ENCODE results near the gene KIAA1958.

KIAA1958 gene

DNA sequence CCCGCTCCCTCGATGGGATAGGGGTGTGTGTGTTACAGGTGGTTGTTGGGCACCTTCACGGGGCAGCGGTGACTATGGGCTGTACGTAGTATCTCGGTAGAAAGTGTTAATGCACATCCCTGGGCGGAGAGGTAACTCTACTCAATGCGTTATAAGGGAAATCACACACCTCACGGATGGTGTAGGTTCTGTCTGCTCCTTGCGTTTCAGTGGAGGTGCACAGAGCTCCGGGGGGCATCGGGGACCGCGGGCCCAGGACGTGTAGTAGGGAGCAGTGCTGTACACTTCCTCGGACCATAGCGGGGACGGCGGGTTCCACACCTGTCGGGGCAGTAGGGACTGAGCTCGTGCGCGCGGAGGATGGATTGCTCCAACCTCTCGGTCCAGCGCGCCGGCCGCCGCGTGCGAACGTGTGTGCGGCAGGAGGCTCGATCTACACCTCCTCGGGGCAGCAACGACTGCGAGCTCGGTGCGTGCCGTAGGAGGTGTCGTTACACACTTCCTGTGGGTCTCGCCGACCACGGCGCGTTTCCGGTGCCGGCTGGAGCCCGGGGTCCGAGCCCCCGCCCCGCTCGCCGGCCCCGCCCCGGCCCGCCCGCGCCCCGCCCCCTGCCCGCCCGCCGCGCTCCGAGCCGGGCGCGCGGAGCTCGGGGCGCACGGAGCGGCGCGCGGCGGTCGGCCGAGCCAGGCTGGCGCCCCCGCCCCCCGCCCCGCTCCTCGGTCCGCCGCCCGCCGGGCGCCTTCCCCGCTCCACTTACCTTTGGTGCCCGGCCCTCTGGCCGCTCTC lies at the start of gene KIAA1958:
Gene KIAA1958 (plus strand): TSS at position 607 of the 787 bp plus-strand sequence. CDS start 87,254 bp downstream, outside the sequence.
- peak; percentile 91 for DNase-seq (ENCODE audit: low spot score)

DNA sequence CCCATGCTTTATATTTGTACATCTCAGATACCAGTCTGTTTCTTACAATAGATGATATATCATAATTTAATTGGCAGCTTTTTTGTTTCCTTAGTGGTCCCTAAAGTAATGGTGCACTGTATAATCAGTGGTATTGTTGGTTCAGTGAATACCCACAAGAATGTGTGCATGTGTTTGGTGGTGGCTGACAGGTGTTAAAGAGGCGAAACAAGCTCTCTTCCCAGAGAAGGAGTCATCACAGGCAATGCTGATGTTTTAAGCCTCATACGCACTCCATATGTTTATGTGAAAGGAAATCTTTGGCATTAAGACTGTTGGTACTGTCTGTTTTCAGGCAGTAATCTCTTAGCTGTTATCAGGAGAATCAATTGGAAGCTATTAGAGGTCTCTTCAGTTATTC lies 49.2 kb upstream of the KIAA1958 start:
- no peak for DNase-seq (ENCODE audit: low spot score)

DNA sequence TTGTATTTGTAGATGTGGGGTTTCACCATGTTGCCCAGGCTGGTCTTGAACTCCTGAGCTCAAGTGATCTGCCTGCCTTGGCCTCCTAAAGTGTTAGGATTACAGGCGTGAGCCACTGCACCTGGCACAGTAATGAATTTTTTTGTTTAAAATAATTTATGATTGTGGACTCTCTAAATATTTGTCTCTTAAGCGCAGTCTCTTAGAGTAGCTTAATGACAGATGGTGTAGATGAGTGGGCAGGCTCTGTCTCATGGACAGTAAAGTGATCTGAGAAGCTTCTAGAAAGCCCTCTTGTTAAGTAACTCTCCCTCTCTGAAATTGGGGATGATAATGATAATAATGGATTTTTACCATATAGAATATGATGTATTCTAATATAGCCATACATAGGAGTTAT lies 47.5 kb upstream of the KIAA1958 start:
- DNase-seq (ENCODE audit: low spot score), result no peak

DNA sequence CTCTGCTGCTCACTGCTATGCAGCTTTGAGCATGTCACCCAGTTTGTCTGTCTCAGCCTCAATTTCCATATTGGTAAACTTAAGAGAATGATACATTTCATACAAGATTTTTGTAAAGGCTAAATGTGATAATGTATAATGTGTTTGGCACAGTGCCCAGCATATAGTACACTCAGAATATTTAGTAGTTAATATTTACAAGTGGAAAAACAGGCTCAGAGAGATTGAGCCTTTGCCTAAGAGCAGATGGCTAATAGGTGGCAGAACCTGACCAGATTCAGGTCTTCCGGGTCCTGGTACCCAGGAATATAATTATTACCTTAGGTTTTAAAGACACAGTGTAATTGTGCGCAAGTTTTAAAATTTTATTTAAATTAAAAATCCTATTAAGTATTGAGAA lies 46.8 kb upstream of the KIAA1958 start:
- DNase-seq (ENCODE audit: low spot score), result no peak

DNA sequence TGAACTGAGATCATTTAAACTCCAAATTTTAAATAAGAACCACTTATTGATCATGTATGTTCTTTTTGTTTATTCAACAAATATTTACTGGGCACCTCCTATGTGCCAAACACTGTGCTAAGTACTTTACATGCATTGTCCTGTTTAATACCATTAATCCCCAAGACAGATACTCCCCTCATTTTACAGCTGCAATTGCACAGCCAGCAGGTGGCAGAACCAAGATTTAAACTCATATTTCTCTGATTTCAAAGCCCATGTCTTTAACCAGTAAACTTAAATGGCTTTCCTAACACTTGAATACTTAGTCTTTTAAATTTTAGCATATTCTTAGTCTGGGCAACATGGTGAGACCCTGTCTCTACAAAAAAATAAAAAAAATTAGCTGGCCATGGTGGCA lies 43.4 kb upstream of the KIAA1958 start:
- DNase-seq (ENCODE audit: low spot score), result no peak

DNA sequence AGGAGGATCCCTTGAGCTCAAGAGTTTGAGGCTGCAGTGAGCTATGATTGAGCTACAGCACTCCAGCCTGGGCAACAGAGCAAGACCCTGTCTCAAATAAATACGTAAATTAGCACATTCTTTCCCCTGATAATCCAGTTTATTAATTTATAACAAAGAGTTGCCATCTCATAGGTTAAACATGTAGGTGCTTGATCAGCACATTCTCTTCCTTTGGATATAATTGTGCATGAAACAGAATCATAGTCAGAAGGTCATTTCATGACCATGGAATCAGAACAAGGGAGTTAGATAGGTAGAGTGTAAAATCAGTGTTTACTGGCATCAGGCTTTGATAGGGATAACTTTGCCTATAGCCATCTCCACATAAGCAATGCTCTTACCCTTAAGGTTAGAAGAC lies 43.0 kb upstream of the KIAA1958 start:
- DNase-seq (ENCODE audit: low spot score), result no peak

DNA sequence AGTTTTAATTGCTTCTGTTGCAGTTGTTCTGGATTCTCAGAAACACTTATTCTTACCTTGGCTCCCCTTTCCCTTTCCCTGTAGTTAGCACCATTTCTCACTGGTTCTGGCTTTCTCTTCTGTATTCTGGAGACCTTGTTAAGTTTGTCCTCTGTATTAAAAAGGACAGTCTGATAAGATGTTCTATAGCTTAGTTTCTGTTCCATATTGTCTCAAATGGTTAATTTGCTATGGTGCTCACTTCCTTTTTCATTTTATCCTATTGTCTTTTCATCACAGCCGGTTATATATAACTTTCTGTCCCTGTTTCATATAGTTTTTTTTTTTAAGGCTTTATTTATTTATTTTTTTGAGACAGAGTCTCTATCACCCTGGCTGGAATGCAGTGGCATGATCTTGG lies 41.4 kb upstream of the KIAA1958 start:
- DNase-seq (ENCODE audit: low spot score), result no peak

GRCh38 chr9:112446080-112446479 lies 40.5 kb upstream of the KIAA1958 start:
- DNase-seq (ENCODE audit: low spot score), result no peak

DNA sequence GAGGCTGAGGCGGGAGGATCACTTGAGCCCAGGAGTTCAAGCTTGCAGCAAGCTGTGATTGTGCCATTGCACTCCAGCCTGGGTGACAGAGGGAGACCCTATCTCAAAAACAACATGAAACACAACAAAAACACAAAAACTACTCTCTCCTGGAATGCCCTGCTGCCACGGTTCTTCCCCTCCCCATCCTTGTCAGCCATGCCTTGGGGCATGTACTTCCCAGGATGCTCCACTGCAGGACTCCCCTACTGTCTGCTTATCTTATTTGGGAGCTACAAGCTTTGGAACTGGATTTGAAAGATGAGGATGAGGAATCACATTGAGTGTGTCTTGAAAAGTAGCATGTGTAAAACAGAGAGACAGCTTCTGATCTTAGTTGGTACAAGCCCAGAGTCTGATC lies 40.1 kb upstream of the KIAA1958 start:
- DNase-seq (ENCODE audit: low spot score), result no peak

DNA sequence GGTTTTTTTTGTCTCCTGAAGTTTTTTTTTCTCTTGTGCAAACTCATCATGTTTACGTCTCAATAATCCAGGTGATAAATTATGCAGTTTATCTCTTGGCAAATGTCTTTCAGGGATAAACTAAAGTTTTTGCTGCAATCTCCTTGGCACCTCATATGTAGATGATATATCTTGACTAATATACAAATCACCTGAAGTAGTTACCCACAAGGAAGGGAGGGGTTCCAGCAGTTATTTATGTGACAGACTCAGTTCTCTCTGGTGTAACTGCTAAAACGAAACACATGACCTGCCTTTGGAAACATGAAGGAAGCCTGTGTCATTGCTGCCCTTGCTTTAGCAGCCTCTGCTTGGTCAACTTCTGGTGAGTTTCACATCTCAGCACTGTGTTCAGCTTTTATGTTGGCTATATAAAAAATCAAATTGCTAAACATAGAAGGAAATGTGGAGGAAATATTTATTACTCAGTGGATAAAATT lies 39.3 kb upstream of the KIAA1958 start:
- DNase-seq (ENCODE audit: low spot score), result no peak

DNA sequence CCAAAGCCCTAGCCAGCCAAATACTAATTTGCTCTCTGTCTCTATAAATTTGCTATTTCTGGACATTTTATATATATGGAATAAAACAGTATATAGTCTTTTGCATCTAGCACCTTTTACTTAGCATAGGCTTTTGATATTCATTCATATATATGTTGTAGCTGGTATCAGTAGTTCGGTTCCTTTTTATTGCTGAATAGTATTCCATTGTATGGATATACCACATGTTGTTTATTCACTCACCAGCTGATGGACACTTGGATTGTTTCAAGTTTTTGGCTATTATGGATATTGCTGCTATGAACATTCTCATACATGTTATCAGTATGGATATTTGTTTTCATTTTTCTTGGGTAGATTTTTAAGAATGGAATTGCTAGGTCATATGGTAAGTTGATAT lies 23.8 kb upstream of the KIAA1958 start:
- no peak for DNase-seq (ENCODE audit: low spot score)

GRCh38 chr9:112465352-112465751 lies 21.3 kb upstream of the KIAA1958 start:
- no peak for DNase-seq (ENCODE audit: low spot score)

- no peak for DNase-seq (ENCODE audit: low spot score)
Observed at GRCh38 chr9:112472996-112473395, 13.6 kb upstream of the KIAA1958 start.

DNA sequence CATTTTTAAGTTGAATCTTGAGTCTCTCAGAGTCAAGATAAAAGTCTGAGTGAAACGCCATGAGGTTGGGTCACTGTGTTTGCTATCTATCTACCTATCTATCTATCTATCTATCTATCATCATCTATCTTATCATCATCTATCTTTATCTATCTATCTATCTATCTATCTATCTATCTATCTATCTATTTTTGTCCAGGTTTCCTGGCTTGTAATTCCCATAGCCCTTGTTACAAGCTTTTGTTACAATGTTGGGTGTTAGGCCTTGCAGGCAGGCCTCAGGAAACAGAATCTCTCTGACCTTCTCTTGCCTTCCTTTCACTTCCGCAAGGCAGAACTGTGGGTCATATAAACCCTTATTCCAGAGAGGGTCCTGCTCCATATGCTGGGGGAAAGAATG lies 12.6 kb upstream of the KIAA1958 start:
- no peak for DNase-seq (ENCODE audit: low spot score)

DNA sequence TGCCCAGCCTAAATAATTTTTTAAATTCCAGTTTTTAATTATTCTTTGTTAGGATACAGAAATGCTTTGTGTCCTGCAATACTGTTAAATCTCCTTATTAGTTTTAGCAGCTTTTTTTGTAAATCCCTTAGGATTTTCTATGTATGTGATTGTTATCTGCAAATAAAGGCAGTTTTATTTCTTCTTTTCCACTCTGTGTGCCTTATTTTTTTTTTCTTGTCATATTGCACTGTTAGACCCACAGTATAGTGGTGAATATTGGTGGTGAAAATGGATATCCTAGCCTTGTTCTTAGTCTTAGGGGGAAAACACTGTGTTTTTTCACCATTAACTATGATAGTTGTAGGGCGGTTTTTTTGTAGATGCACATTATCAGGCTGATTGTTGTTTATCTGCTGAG lies 11.3 kb upstream of the KIAA1958 start:
- DNase-seq (ENCODE audit: low spot score), result no peak

DNA sequence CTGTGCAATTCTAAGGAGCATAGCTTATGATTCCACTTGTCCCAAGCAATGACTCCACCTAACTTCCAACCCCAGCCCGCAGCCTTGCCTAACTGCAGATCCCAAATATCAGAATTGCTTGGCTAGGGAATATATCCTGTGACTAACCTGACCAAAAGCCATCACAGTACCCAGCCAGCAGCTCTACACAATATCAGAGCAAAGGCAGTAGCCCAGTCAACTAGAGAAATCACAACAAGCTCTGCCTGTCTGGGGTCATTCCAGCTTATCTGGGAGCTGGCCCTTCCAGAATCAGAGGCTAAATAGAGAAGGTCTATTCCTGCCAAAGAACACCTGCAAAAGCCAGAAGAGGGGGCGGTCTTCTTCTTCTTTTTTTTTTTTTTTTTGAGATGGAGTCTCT lies 9.3 kb upstream of the KIAA1958 start:
- no peak for DNase-seq (ENCODE audit: low spot score)

- DNase-seq (ENCODE audit: low spot score), result no peak
Observed at GRCh38 chr9:112479221-112479620, 7.4 kb upstream of the KIAA1958 start.

- no peak for DNase-seq (ENCODE audit: low spot score)
Observed at GRCh38 chr9:112484607-112485006, 2.0 kb upstream of the KIAA1958 start.

DNA sequence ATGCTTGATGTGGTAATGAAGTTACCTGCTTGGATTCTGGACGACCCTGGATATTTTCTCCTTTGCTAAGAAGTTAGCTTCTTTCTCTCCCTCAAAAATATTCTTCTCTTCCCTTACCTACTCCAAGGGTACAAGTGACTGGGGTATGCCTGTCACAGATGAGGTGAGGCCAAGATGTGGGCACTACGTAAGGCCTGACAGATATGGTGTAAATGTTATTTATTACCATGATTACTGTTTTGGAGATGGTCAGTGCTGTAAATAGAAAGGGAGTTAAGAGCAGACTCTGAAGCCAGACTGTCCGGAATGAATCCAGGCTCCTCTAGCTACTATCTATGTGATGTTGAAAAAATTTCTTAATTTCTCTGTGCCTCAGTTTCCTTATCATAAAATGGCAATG lies 1.1 kb upstream of the KIAA1958 start:
- DNase-seq (ENCODE audit: low spot score), result no peak

GRCh38 chr9:112487008-112487798 lies 576 bp downstream of the KIAA1958 start:
- DNase-seq (ENCODE audit: low spot score), result peak; percentile 66

- DNase-seq (ENCODE audit: low spot score), result no peak
Observed at GRCh38 chr9:112487799-112488340, 1.2 kb downstream of the KIAA1958 start.

DNA sequence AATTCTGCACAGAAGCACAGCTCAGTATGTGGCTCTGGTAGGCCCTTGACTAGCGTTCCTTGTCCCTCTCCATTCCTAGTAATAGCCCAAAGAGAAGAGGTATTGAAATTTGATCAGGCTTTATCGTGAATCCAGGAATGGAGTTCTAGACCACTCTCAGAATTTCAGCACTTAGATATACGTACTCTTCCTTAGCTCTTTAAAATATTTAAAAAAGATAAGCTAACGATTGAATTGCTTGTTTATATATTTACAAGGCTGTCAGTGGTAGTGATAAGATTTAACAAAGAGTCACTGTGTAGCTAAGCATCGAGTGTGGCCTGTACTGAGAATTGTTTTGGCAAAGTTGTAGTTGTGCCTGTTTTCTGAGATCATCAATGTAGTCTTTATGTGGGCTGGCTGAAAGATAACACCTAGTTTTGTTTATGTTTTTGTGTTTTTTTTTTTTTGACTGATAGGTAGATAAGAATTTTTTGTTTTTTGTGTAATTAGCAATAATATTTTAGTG lies 2.5 kb downstream of the KIAA1958 start:
- peak; percentile 45 for DNase-seq (ENCODE audit: low spot score)
